ENCODE data around the gene RAB11FIP3. TPM values are rescaled to one million over a fixed set of nuclear protein-coding genes. Genes with fewer than 3 reads are reported as not detected.

The RAB11FIP3 gene
- polyA plus RNA-seq, 1 experiment: 13.3 TPM

- POLR2A ChIA-PET: no interaction called here
- no peaks in the 10 kb centered on the region for H3K36me3 ChIP-seq (ENCODE audit: control insufficient read depth, insufficient read depth, low read length)
- TF ChIP-seq CTCF (IDR thresholded peaks at IDR 0.05; ENCODE audit: insufficient read depth, low read depth, low read length): no peak
- CTCF ChIA-PET: interaction anchor here (0.6 kb wide), 2 partner anchors 22 to 32 kb away, joined by 5 read pairs; no protein-coding TSS in a partner anchor
- no peak for DNase-seq (ENCODE audit: low read depth)
- no peak overlapping the region for H3K4me3 ChIP-seq (ENCODE audit: low read depth, low read length)
- H3K27me3 ChIP-seq (ENCODE audit: control insufficient read depth, insufficient read depth, low read length): no peaks in the 10 kb centered on the region
These were observed 5.5 kb downstream of the RAB11FIP3 start for GRCh38 chr16:430904-431303.

- Histone ChIP-seq H3K4me3 (ENCODE audit: low read depth, low read length) (no peak overlapping the region), H3K27me3 (ENCODE audit: control insufficient read depth, insufficient read depth, low read length) (no peaks in the 10 kb centered on the region), H3K36me3 (ENCODE audit: control insufficient read depth, insufficient read depth, low read length) (0 out of 2 replicates have a peak, but pooled peaks cover 1% of the 10 kb centered on the region)
- no peak for TF ChIP-seq CTCF (IDR thresholded peaks at IDR 0.05; ENCODE audit: insufficient read depth, low read depth, low read length)
- ChIA-PET CTCF (no interaction called here), POLR2A (no interaction called here)
- no peak for DNase-seq (ENCODE audit: low read depth)
These were observed 15.2 kb downstream of the RAB11FIP3 start for GRCh38 chr16:440627-441026.

- TF ChIP-seq CTCF (IDR thresholded peaks at IDR 0.05; ENCODE audit: insufficient read depth, low read depth, low read length): no peak
- no peaks in the 10 kb centered on the region for H3K27me3 ChIP-seq (ENCODE audit: control insufficient read depth, insufficient read depth, low read length)
- H3K4me3 ChIP-seq (ENCODE audit: low read depth, low read length): no peak overlapping the region
- POLR2A ChIA-PET: no interaction called here
- DNase-seq (ENCODE audit: low read depth): no peak
- H3K36me3 ChIP-seq (ENCODE audit: control insufficient read depth, insufficient read depth, low read length): 0 out of 2 replicates have a peak, but pooled peaks cover 1% of the 10 kb centered on the region
- CTCF ChIA-PET: no interaction called here
These were observed 16.0 kb downstream of the RAB11FIP3 start for GRCh38 chr16:441447-441846.

GRCh38 chr16:442976-443375 lies 17.5 kb downstream of the RAB11FIP3 start:
- DNase-seq (ENCODE audit: low read depth): no peak
- ChIA-PET POLR2A (no interaction called here), CTCF (interaction anchor here (0.6 kb wide), 1 partner anchor 228 kb away, joined by 3 read pairs; no protein-coding TSS in a partner anchor)
- Histone ChIP-seq H3K4me3 (ENCODE audit: low read depth, low read length) (no peak overlapping the region), H3K36me3 (ENCODE audit: control insufficient read depth, insufficient read depth, low read length) (0 out of 2 replicates have a peak, but pooled peaks cover 1% of the 10 kb centered on the region), H3K27me3 (ENCODE audit: control insufficient read depth, insufficient read depth, low read length) (no peaks in the 10 kb centered on the region)
- no peak for TF ChIP-seq CTCF (IDR thresholded peaks at IDR 0.05; ENCODE audit: insufficient read depth, low read depth, low read length)

GRCh38 chr16:444027-444426 lies 18.6 kb downstream of the RAB11FIP3 start:
- no peak for TF ChIP-seq CTCF (IDR thresholded peaks at IDR 0.05; ENCODE audit: insufficient read depth, low read depth, low read length)
- CTCF ChIA-PET: no interaction called here
- POLR2A ChIA-PET: no interaction called here
- Histone ChIP-seq H3K27me3 (ENCODE audit: control insufficient read depth, insufficient read depth, low read length) (no peaks in the 10 kb centered on the region), H3K4me3 (ENCODE audit: low read depth, low read length) (no peak overlapping the region), H3K36me3 (ENCODE audit: control insufficient read depth, insufficient read depth, low read length) (0 out of 2 replicates have a peak, but pooled peaks cover 1% of the 10 kb centered on the region)
- DNase-seq (ENCODE audit: low read depth): no peak
